GM23338 (cell line): ENCODE results near the gene CD247.

Source experiments
- CREB1 ChIP-seq: fragments of 250-450 bp; sonication (Bioruptor Pico); IDR thresholded peaks from 2 replicates; pipeline ENCODE4 v1.5.0; 2020; ENCODE audit warnings: low read depth, mild to moderate bottlenecking, moderate library complexity
- CTCF ChIP-seq, 2 experiments: fragments of 200-600 bp in 1 of 2; sonication (generic) in 1 of 2; conservative IDR thresholded peaks; 2 replicates each; pipeline versions ENCODE4 v1.5.1 to v1.6.1; 2016 to 2017; ENCODE audit warnings: antibody characterized with exemption in 2 of 2, low read depth in 2 of 2, mild to moderate bottlenecking in 2 of 2, moderate library complexity in 1 of 2
- ETS1 ChIP-seq: IDR thresholded peaks from 2 replicates; pipeline ENCODE4 v1.6.1; 2016; ENCODE audit warnings: antibody characterized with exemption
- EZH2 ChIP-seq: fragments of 200-600 bp; sonication (generic); IDR thresholded peaks from one replicate; pipeline ENCODE4 v1.8.0; 2017; ENCODE audit warnings: antibody characterized with exemption, mild to moderate bottlenecking, low read depth; ENCODE audit not compliant: unreplicated experiment
- EZH2phosphoT487 ChIP-seq: fragments of 200-600 bp; sonication (generic); IDR thresholded peaks from one replicate; pipeline ENCODE4 v1.8.1; 2018; ENCODE audit warnings: antibody characterized with exemption; ENCODE audit not compliant: unreplicated experiment
- JUNB ChIP-seq: IDR thresholded peaks from one replicate; pipeline ENCODE4 v1.6.1; 2016; ENCODE audit warnings: antibody characterized with exemption; ENCODE audit not compliant: unreplicated experiment
- NANOG ChIP-seq: IDR thresholded peaks from 2 replicates; pipeline ENCODE4 v1.6.1; 2016; ENCODE audit warnings: antibody characterized with exemption, borderline replicate concordance
- POLR2AphosphoS5 ChIP-seq: IDR thresholded peaks from 2 replicates; pipeline ENCODE4 v1.6.1; 2016; ENCODE audit warnings: antibody characterized with exemption, low read depth
- REST ChIP-seq: IDR thresholded peaks from one replicate; pipeline ENCODE4 v1.6.1; 2018; ENCODE audit warnings: antibody characterized with exemption; ENCODE audit not compliant: unreplicated experiment
- STAT1 ChIP-seq: IDR thresholded peaks from one replicate; pipeline ENCODE4 v1.6.1; 2016; ENCODE audit warnings: antibody characterized with exemption; ENCODE audit not compliant: unreplicated experiment
- ZNF114 ChIP-seq: fragments of 250-450 bp; sonication (Bioruptor Pico); IDR thresholded peaks from 2 replicates; pipeline ENCODE4 v1.5.0; 2020; ENCODE audit warnings: mild to moderate bottlenecking, moderate library complexity
- ZNF331 ChIP-seq: fragments of 250-450 bp; sonication (Bioruptor Pico); IDR thresholded peaks from 2 replicates; pipeline ENCODE4 v1.5.0; 2020; ENCODE audit warnings: low read depth, mild to moderate bottlenecking, moderate library complexity
- ZNF462 ChIP-seq: fragments of 250-450 bp; sonication (Bioruptor Pico); IDR thresholded peaks from 2 replicates; pipeline ENCODE4 v1.5.0; 2020; ENCODE audit warnings: mild to moderate bottlenecking, moderate library complexity

GRCh38 chr1:167426716-167427115, 91.6 kb downstream of the CD247 start:
- TF ChIP-seq POLR2AphosphoS5 = no peak
- no peak for TF ChIP-seq CTCF (conservative IDR thresholded peaks at IDR 0.05; ENCODE audit: low read depth in 2 of 2)
- TF ChIP-seq EZH2 = no peak
- no peak for TF ChIP-seq EZH2phosphoT487
- no peak for TF ChIP-seq ETS1
- no peak for TF ChIP-seq STAT1
- no peak for TF ChIP-seq REST
- TF ChIP-seq JUNB = no peak
- TF ChIP-seq CREB1 (CRISPR knock-in tag) = no peak
- TF ChIP-seq ZNF114 (CRISPR knock-in tag) = no peak
- no peak for TF ChIP-seq NANOG
- no peak for TF ChIP-seq ZNF462 (CRISPR knock-in tag)
- no peak for TF ChIP-seq ZNF331 (CRISPR knock-in tag)
